T-helper 17 cell (primary cell): ENCODE measurements around the gene TBX15. TPM values are rescaled to one million over a fixed set of nuclear protein-coding genes. Genes with fewer than 3 reads are reported as not detected.
"Not testable (repeated sequence)": the region's sequence is repeated elsewhere in the genome, so short reads cannot be mapped to it uniquely, and the experiment has no call there.

Source experiments
- ATAC-seq: fragments of 150-1000 bp; cut with Tn5 transposase; 2 replicates; pipeline ENCODE4 v1.10.0; 2021; ENCODE audit warnings: mild to moderate bottlenecking, moderate library complexity
- DNase-seq, 3 donors: peaks; one replicate each; pipeline versions ENCODE4 v3.0.0 to v3.0.0-alpha.2; 2020 to 2021
- H3K9me3 ChIP-seq: one replicate; pipeline ENCODE4 v1.7.0; 2013; ENCODE audit warnings: low read length, mild to moderate bottlenecking; ENCODE audit not compliant: control insufficient read depth, poor library complexity, severe bottlenecking
- H3K27ac Mint-ChIP-seq: one replicate; pipeline ENCODE4 v1.8.0; 2022; ENCODE audit warnings: mild to moderate bottlenecking, moderate library complexity, mixed read lengths
- H3K27me3 Mint-ChIP-seq: one replicate; pipeline ENCODE4 v1.8.0; 2022; ENCODE audit warnings: mixed read lengths
- H3K36me3 Mint-ChIP-seq: one replicate; pipeline ENCODE4 v1.8.0; 2022; ENCODE audit warnings: low read depth, mixed read lengths
- H3K4me1 Mint-ChIP-seq: one replicate; pipeline ENCODE4 v1.8.0; 2022; ENCODE audit warnings: mild to moderate bottlenecking, mixed read lengths
- H3K4me3 Mint-ChIP-seq: one replicate; pipeline ENCODE4 v1.8.0; 2022; ENCODE audit warnings: mild to moderate bottlenecking, moderate library complexity, mixed read lengths
- total RNA-seq, 4 donors: library from RNA in 2 of 4; stranded (reverse) in 2 of 4; gene quantifications; one replicate each; pipeline ENCODE4 v1.2.3 and lab custom pipeline; 2022 to 2026

Gene TBX15
- total RNA-seq, 2 donors from 2014 or later, result not detected

DNA sequence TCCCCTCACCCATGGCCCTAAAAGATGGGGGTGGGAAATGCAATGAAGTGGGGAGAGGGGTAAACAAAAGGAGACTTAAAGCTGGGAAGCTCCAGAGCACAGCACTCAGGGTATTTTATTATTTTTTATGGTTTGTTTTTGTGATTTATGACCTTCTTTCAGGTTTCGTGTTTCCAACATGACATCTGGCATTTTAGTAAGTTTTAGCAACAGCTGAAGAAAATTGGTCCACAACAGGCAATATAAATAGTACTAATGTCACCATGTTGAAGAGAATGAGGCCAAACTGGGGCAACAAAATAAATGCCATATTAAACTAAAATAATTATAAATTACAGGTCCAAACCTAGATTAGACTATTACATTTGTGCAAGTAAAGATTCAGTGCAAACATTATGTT is 56.3 kb downstream of the TBX15 start:
- no peaks in the 10 kb centered on the region for H3K9me3 ChIP-seq
- no peak overlapping the region for H3K4me3 Mint-ChIP-seq
- DNase-seq (no peak), ATAC-seq (no peak)
- no peaks in the 10 kb centered on the region for H3K4me1 Mint-ChIP-seq
- H3K27me3 Mint-ChIP-seq, result no peaks in the 10 kb centered on the region
- H3K27ac Mint-ChIP-seq, result no peak overlapping the region
- no peaks in the 10 kb centered on the region for H3K36me3 Mint-ChIP-seq

DNA sequence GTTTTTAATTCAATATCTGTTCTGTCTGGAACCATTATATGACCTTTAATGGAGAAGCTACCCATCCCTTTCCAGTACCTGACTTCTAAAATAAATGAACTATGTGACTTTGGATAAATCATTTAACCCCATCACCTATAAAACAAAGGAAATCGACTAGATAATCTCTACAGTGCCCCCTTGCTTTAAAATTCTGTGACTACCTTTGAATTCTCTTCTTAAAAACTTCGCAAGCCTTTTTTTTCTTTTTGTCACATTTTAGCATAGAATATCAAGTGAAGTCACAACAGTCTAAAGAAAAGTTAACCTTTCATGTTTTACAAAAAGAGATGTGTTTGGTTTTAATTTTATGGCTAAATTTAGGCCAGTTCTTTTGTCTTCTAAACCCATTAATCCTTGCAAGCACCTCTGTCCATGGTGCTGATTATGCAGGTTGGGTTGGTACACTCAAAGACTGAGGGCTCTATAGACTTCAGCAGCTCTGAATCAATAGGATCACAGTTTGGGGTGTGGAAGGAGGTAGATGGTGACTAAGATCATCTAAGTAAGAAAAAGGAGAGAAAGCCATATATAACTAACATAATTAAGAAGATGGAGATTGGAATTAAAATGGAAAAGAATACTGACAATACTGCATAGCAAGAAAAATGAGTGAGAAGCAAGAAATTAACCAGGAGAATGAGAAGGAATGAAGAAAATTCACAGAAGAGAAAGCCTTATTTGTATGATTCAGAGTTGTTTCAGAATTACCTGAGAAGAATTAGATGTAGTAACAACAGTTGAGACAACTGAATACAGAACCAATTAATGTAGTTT is 59.2 kb downstream of the TBX15 start:
- DNase-seq, result no peak
- ATAC-seq, result no peak
- H3K4me3 Mint-ChIP-seq, result no peak overlapping the region
- H3K27ac Mint-ChIP-seq, result no peak overlapping the region
- H3K27me3 Mint-ChIP-seq, result no peaks in the 10 kb centered on the region
- no peaks in the 10 kb centered on the region for H3K9me3 ChIP-seq
- no peaks in the 10 kb centered on the region for H3K4me1 Mint-ChIP-seq
- H3K36me3 Mint-ChIP-seq, result no peaks in the 10 kb centered on the region

DNA sequence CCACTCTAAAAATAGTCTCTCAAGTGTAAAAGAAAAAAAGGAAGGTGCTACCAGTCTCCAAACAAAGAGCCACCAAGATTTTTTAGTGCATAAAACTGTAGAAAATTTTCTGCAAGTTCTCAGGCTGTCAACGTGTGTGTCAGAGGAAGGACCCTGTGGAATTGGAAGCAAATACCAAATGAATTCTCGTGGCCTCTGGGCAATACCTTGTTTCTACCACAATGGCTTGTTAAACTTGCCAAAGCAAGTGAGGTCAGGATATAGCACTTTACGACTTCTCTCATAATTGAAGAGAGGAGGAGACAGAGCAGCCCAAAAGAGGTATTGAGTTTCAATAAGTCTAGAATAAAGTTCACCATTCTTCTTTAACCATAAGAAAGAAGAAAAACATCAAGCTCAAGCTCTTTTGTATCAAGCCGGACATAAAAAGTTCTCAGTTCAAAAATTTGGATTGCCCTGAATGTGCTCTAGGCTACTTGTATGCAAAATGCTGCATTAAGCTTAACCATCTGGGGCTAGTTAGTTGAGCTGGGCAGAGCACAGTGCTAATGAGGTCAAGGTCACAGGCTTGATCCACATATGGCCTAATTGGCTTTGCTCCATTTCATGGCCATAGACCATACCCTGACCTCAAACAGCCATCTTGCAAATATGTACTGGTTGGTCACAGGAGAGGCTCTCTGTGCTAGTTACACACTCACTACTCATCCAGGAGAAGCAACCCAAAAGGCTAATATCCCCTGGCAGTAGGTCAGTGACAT is 60.5 kb downstream of the TBX15 start:
- H3K27ac Mint-ChIP-seq, result no peak overlapping the region
- H3K4me3 Mint-ChIP-seq, result no peak overlapping the region

DNA sequence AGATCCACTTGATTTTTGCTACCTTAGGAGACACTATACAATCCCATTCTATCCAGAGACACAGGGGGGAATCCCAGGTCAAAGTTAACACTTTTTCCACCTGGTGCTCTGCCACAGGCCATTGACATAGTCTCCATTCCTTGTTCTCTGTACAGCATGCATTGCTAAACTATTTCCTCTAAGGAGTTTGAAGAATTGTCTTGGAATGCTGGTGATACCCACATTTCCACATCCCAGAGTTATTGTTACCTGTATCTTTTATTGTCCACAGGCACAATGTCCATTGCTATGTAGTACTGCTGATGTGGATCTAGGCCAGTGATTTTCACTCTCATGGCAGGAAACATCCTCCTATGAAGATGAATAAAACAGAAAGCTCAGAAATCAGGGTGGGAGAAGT is 61.9 kb downstream of the TBX15 start:
- H3K4me3 Mint-ChIP-seq, result no peak overlapping the region
- ATAC-seq (no peak), DNase-seq (no peak)
- H3K9me3 ChIP-seq, result no peaks in the 10 kb centered on the region
- H3K36me3 Mint-ChIP-seq, result no peaks in the 10 kb centered on the region
- H3K4me1 Mint-ChIP-seq, result no peaks in the 10 kb centered on the region
- H3K27me3 Mint-ChIP-seq, result no peaks in the 10 kb centered on the region
- no peak overlapping the region for H3K27ac Mint-ChIP-seq

More for the DNA sequence above, 60.5 kb downstream of the TBX15 start:
- DNase-seq, result no peak
- H3K9me3 ChIP-seq, result no peaks in the 10 kb centered on the region
- no peak for ATAC-seq
- Mint-ChIP-seq H3K27me3 (no peaks in the 10 kb centered on the region), H3K4me1 (no peaks in the 10 kb centered on the region), H3K36me3 (no peaks in the 10 kb centered on the region)

DNA sequence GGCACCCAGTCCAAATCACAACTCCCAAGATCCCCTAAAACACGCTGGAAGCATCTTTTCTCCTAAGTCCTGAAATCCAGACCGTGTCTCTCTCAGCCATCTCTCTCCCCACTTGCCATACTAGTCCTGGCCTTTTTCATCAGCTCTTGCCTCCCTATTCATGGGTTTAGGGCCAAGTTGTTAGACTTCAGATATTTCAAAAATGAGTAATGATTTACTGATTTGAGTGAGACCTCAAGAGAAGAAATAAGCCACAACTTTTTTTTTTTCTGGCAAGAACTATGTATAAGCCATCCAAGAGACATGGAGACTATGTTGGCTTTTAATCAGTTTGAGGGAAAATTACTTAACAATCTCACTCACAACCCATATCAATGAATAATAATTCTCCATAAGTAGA is 62.5 kb downstream of the TBX15 start:
- Mint-ChIP-seq H3K4me3 (no peak overlapping the region), H3K27me3 (no peaks in the 10 kb centered on the region), H3K4me1 (no peaks in the 10 kb centered on the region), H3K36me3 (no peaks in the 10 kb centered on the region), H3K27ac (no peak overlapping the region)
- no peaks in the 10 kb centered on the region for H3K9me3 ChIP-seq
- ATAC-seq (no peak), DNase-seq (no peak)

DNA sequence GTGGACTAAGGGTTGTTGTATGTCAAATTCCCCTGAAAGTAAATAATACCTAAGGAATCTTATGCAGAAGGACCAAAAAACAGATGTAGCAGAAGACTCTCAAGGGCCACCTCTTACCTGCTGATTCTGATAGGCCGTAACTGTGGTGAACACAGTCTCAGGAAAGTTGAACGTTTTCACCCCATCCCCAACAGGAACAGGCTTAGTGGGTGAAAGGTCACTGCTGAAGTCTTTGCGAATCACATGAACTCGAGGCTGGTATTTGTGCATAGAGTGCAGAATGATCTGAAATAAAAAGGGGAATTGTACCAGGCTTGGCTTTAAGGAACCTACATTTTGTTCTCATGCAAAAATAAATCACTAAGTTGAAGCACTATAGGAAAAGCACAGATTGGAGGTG is 64.8 kb downstream of the TBX15 start:
- H3K27me3 Mint-ChIP-seq, result no peaks in the 10 kb centered on the region
- ATAC-seq (no peak), DNase-seq (no peak)
- no peak overlapping the region for H3K27ac Mint-ChIP-seq
- H3K36me3 Mint-ChIP-seq, result no peaks in the 10 kb centered on the region
- no peak overlapping the region for H3K4me3 Mint-ChIP-seq
- H3K4me1 Mint-ChIP-seq, result no peaks in the 10 kb centered on the region
- H3K9me3 ChIP-seq, result no peaks in the 10 kb centered on the region

DNA sequence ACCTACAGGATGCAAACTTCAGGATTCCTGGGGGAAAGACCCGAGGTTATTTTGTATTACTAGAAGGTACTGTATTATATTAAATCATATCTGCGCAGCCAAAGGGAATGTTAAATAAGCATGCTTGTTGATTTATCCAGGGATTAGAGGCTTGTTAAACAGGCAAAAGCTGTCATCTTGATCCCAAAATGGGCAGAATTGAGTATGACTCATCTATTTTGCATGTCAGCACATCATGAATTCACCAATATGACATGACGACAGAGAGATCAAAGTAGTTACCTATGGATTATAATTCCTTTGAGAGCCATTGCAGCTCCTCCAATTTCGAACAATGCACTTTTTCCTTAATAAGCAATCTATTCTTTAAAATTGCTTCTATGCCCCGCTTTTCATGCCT is 66.1 kb downstream of the TBX15 start:
- Mint-ChIP-seq H3K27me3 (no peaks in the 10 kb centered on the region), H3K4me1 (no peaks in the 10 kb centered on the region), H3K27ac (no peak overlapping the region), H3K36me3 (no peaks in the 10 kb centered on the region), H3K4me3 (no peak overlapping the region)
- H3K9me3 ChIP-seq, result no peaks in the 10 kb centered on the region
- no peak for DNase-seq
- no peak for ATAC-seq

DNA sequence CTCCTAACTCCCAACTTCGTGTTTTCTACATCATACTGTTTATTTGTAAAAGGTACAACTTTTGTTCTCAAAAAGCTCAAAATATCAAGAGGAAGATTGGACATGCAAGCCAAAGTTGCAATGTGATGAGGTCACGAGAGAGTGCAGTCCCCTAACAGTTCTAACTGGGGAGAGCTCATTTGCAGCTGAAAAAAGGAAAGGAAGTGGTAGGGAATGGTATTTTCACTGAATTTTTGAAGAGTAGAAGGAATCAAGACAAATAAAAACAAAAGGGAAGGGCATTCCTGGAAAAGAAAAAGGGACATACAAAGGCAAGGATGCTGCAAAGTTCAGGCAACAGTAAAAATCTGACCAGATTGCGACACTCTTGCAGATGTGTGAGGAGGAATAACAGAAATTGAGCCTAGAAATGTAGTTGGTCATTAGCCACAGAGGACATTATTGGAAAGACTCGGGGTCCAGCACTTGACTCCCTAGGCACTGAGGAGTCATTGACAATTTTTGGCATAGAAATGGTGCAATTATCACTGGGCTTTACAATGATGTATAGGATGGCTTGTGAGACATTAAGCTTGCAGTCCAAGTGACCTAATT is 67.9 kb downstream of the TBX15 start:
- no peaks in the 10 kb centered on the region for H3K27me3 Mint-ChIP-seq
- ATAC-seq (no peak), DNase-seq (no peak)
- H3K27ac Mint-ChIP-seq, result no peak overlapping the region
- H3K36me3 Mint-ChIP-seq, result no peaks in the 10 kb centered on the region
- H3K4me1 Mint-ChIP-seq, result no peaks in the 10 kb centered on the region
- H3K9me3 ChIP-seq, result no peaks in the 10 kb centered on the region
- no peak overlapping the region for H3K4me3 Mint-ChIP-seq

DNA sequence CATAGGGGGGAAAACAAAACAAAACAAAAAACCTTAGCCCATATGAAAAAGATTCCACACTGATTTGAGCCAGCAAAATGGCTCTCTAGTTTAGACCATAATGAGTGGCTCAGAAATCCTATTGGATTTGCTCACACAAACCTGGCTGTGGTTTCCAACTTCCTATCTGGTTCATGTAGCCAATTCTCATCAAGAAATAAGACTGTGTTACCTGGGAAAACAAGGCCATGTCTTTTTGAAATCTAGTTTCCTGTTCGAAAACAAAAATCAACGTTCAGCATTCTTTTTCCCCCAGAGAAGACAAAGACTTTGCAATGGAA is 69.2 kb downstream of the TBX15 start:
- ATAC-seq (no peak), DNase-seq (no peak)
- Mint-ChIP-seq H3K36me3 (no peaks in the 10 kb centered on the region), H3K27me3 (no peaks in the 10 kb centered on the region), H3K4me3 (no peak overlapping the region), H3K27ac (no peak overlapping the region), H3K4me1 (no peaks in the 10 kb centered on the region)
- H3K9me3 ChIP-seq, result peaks cover 3% of the 10 kb centered on the region

DNA sequence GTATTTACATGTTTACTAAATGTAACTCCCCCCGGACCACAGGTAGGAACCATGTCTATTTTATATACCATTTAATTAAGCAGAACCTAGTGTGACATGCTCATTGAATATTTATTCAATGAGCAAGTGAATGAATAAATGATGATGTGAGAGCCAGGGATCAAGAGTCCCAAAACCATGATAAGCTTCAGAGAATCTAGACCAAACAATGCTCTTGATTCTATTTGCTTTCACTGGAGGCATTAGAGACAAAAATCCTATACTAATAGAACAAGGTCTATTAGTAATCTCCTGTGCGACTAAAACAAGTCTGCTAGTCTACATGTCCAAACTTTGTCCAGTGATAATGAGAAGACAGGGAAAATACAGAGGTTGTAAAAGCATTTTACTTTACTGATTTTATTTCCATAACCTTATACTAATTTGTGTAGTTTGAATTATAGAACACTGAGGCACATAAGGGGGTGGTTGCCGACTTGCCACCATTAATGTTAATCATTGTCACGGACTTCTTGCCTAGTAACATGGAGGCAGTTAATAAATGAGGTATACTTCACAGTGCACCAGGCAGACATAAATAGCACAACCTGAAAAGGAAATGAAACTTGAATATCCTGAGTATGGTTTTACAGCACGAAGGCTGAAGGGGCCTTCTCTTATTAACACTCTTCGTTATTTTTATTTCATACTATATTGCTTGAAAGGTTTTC is 69.8 kb downstream of the TBX15 start:
- H3K9me3 ChIP-seq, result peaks cover 3% of the 10 kb centered on the region
- Mint-ChIP-seq H3K27ac (no peak overlapping the region), H3K4me3 (no peak overlapping the region), H3K36me3 (no peaks in the 10 kb centered on the region), H3K4me1 (no peaks in the 10 kb centered on the region), H3K27me3 (no peaks in the 10 kb centered on the region)
- ATAC-seq, result no peak
- DNase-seq, result no peak

DNA sequence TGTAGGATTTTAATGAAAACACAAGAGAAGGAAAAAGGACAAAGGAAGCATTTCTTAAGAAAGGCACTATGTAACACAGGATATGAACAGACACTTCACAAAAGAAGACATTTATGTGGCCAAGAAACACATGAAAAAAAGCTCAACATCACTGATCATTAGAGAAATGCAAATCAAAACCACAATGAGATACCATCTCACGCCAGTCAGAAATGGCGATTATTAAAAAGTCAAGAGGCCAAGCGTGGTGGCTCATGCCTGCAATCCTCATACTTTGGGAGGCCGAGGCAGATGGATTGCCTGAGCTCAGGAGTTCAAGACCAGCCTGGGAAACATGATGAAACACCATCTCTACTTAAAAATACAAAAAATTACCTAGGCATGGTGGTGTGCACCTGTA is 71.8 kb downstream of the TBX15 start:
- H3K4me3 Mint-ChIP-seq, H3K9me3 ChIP-seq, H3K27me3 Mint-ChIP-seq, DNase-seq, ATAC-seq, H3K36me3 Mint-ChIP-seq, H3K27ac Mint-ChIP-seq, H3K4me1 Mint-ChIP-seq: not testable (repeated sequence)

DNA sequence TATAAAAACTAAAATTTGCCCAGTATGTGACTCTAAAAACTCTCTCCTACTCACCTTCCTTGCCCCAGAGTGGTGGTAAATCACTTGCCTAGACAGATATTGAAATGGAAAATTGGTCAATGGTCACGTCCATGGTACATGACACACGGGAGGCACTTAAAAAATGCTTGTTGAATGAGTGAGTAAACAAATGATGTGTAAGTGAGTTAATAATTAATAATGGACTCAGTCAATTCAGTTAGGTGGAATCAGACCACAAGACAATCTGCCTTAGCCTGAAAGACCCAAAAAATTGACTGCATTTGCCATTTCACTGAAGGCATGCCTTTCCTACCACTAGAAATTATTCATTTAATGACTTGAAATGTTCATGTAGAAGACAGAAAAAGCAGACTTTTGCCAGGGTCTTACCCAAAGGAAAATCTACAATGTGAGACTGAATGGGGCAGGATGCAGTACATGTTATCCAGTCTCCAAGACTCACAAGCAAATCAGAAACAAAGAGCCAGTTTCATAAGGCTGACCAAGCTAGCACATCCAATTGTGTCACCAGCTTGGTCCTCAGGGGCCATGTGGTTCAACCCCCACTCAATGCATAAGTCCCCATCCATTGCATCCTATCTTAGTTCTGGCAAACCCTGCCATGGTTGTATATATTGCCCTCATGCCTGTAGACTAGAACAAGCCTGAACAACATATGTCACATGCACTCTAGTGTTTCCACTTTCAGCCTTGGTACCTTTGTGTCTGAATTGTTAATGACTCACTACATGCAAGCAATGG is 73.6 kb downstream of the TBX15 start:
- H3K36me3 Mint-ChIP-seq, result no peaks in the 10 kb centered on the region
- DNase-seq (no peak), ATAC-seq (no peak)
- no peaks in the 10 kb centered on the region for H3K27me3 Mint-ChIP-seq
- H3K4me3 Mint-ChIP-seq, result no peak overlapping the region
- H3K27ac Mint-ChIP-seq, result no peak overlapping the region
- H3K4me1 Mint-ChIP-seq, result no peaks in the 10 kb centered on the region
- H3K9me3 ChIP-seq, result peaks cover 3% of the 10 kb centered on the region

DNA sequence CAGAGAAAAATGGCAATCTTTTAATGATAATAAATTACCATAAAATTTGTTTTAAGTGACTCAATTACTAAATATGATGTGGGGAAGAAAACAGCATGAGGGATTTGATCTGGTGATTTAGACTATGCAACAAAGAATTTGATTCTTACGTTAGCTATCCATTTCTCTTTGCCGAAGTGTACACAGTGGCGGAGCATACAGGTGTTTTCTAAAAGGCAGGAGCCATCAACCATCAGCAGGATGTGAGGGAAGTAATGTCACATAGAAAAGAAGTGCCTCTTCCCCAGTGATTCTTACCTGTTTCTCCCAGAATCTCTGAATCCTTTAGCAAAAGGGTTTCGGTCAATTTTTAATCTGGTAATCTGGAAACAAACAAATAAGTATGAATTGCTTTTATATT is 74.3 kb downstream of the TBX15 start:
- Mint-ChIP-seq H3K27ac (no peak overlapping the region), H3K36me3 (no peaks in the 10 kb centered on the region), H3K4me1 (no peaks in the 10 kb centered on the region), H3K27me3 (no peaks in the 10 kb centered on the region), H3K4me3 (no peak overlapping the region)
- ATAC-seq (no peak), DNase-seq (no peak)
- peaks cover 3% of the 10 kb centered on the region for H3K9me3 ChIP-seq
